Measurements from ENCODE around the gene ATXN7.

DNA sequence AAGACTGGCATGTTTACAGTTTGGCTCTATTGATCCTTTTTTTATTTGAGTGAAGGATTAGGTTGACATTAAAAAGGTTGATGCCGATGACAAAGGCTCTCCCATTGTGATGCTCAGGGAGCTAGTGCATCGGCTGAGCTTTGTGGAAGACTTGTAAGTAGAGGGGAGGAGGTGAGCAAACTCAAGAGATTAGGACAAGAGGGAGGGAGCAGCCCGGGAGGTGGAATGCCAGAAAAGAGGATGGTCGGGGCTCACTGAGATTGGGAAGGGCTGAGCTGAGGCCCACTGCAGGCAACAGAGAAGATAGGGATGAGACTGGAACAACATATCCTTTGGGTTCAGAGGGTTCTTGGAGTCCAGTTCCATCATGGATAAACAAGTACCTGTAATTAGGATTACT is 186.2 kb downstream of the ATXN7 start:
- no peak for TF ChIP-seq YY1 (IDR thresholded peaks at IDR 0.05; ENCODE audit: low read depth, low read length)
- TF ChIP-seq, protein P1, sequence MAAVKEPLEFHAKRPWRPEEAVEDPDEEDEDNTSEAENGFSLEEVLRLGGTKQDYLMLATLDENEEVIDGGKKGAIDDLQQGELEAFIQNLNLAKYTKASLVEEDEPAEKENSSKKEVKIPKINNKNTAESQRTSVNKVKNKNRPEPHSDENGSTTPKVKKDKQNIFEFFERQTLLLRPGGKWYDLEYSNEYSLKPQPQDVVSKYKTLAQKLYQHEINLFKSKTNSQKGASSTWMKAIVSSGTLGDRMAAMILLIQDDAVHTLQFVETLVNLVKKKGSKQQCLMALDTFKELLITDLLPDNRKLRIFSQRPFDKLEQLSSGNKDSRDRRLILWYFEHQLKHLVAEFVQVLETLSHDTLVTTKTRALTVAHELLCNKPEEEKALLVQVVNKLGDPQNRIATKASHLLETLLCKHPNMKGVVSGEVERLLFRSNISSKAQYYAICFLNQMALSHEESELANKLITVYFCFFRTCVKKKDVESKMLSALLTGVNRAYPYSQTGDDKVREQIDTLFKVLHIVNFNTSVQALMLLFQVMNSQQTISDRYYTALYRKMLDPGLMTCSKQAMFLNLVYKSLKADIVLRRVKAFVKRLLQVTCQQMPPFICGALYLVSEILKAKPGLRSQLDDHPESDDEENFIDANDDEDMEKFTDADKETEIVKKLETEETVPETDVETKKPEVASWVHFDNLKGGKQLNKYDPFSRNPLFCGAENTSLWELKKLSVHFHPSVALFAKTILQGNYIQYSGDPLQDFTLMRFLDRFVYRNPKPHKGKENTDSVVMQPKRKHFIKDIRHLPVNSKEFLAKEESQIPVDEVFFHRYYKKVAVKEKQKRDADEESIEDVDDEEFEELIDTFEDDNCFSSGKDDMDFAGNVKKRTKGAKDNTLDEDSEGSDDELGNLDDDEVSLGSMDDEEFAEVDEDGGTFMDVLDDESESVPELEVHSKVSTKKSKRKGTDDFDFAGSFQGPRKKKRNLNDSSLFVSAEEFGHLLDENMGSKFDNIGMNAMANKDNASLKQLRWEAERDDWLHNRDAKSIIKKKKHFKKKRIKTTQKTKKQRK (IDR thresholded peaks at IDR 0.05; ENCODE audit: low read depth, low read length): no peak
- TF ChIP-seq, protein P2, sequence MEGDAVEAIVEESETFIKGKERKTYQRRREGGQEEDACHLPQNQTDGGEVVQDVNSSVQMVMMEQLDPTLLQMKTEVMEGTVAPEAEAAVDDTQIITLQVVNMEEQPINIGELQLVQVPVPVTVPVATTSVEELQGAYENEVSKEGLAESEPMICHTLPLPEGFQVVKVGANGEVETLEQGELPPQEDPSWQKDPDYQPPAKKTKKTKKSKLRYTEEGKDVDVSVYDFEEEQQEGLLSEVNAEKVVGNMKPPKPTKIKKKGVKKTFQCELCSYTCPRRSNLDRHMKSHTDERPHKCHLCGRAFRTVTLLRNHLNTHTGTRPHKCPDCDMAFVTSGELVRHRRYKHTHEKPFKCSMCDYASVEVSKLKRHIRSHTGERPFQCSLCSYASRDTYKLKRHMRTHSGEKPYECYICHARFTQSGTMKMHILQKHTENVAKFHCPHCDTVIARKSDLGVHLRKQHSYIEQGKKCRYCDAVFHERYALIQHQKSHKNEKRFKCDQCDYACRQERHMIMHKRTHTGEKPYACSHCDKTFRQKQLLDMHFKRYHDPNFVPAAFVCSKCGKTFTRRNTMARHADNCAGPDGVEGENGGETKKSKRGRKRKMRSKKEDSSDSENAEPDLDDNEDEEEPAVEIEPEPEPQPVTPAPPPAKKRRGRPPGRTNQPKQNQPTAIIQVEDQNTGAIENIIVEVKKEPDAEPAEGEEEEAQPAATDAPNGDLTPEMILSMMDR (IDR thresholded peaks at IDR 0.05 in 2 of 3, conservative IDR thresholded peaks at IDR 0.05 in 1 of 3; ENCODE audit: control insufficient read depth in 2 of 3, extremely low read depth in 1 of 3, insufficient read depth in 1 of 3, low read depth in 3 of 3, low read length in 3 of 3): no peak
- no peak for TF ChIP-seq TBL1XR1 (IDR thresholded peaks at IDR 0.05; ENCODE audit: low read depth, low read length)
- no peak for TF ChIP-seq POLR2AphosphoS5 (IDR thresholded peaks at IDR 0.05; ENCODE audit: low read length)
- no peak for TF ChIP-seq CBX5 (IDR thresholded peaks at IDR 0.05; ENCODE audit: low read depth)

Data from GM12878 (cell line).